Measurements from ENCODE around the gene PTPRB. TPM values are rescaled to one million over a fixed set of nuclear protein-coding genes. Genes with fewer than 3 reads are reported as not detected.

PTPRB gene
- total and polyA plus RNA-seq, 2 of the 4 experiments (the other 2 are of a cell fraction) = 4.1 to 6.5 TPM

GRCh38 chr12:70467476-70467875 is 169.8 kb downstream of the PTPRB start:
- H3K27ac ChIP-seq (ENCODE audit: insufficient read depth, low read length) = no peak overlapping the region
- no peaks in the 10 kb centered on the region for H3K79me1 ChIP-seq (ENCODE audit: low read depth in 1 of 2, low read length in 2 of 2)
- H2BK120ac ChIP-seq (ENCODE audit: low read depth, low read length) = no peak overlapping the region
- H3K9me3 ChIP-seq (ENCODE audit: control insufficient read depth, insufficient read depth, low read length) = no peaks in the 10 kb centered on the region
- no peak overlapping the region for H4K91ac ChIP-seq (ENCODE audit: insufficient read depth, low read depth, low read length)
- H3K4ac ChIP-seq (ENCODE audit: low read depth, low read length) = no peak overlapping the region
- no peaks in the 10 kb centered on the region for H3K27me3 ChIP-seq (ENCODE audit: control insufficient read depth, insufficient read depth, low read length)
- H2AFZ ChIP-seq (replicated peaks; ENCODE audit: low read length, poor library complexity) = no peak overlapping the region
- in situ Hi-C loops (cut with MboI; ENCODE audit: low sequenced_read_pairs) = no loop called here
- BruUV-seq (replicated peaks) = no TSS peak
- intact Hi-C loops (cut with micrococcal nuclease) = no loop called here
- ATAC-seq (ENCODE audit: low read depth) (no peak), DNase-seq (no peak)
- ChIA-PET POLR2A (ENCODE audit: unreplicated experiment) (no interaction called here), CTCF (no interaction called here)
- H2BK20ac ChIP-seq (ENCODE audit: low read depth, low read length) = no peak overlapping the region
- H3K23ac ChIP-seq (ENCODE audit: low read depth, low read length) = no peak overlapping the region
- H3K36me3 ChIP-seq (ENCODE audit: control insufficient read depth, insufficient read depth, low read length) = no peaks in the 10 kb centered on the region
- whole genome bisulfite sequencing, 2 experiments (ENCODE audit: extremely low coverage in 2 of 2, insufficient read length in 1 of 2) = no CpG with 5 or more reads among the region's 2 CpGs
- no peak overlapping the region for H3K56ac ChIP-seq (ENCODE audit: extremely low read depth, insufficient read depth, low read length)
- H3K18ac ChIP-seq (ENCODE audit: low read depth, low read length) = no peak overlapping the region
- H2BK15ac ChIP-seq (ENCODE audit: low read depth, low read length) = no peak overlapping the region
- no peak overlapping the region for H3K14ac ChIP-seq (replicated peaks; ENCODE audit: low read depth, low read length)
- no peak overlapping the region for H3K9ac ChIP-seq (ENCODE audit: low read depth, low read length)
- no peak overlapping the region for H3K4me3 ChIP-seq (ENCODE audit: insufficient read depth, low read depth, low read length)
- H3K4me2 ChIP-seq (ENCODE audit: low read depth, low read length) = no peak overlapping the region
- no peaks in the 10 kb centered on the region for H3K9me1 ChIP-seq (ENCODE audit: insufficient read depth, low read length)
- H2BK5ac ChIP-seq (ENCODE audit: low read depth, low read length, poor library complexity, severe bottlenecking) = no peak overlapping the region
- H2AK5ac ChIP-seq (ENCODE audit: low read depth, low read length) = no peak overlapping the region
- TF ChIP-seq CEBPB (IDR thresholded peaks at IDR 0.05; ENCODE audit: low read depth, low read length) = no peak
- TF ChIP-seq BHLHE40 (IDR thresholded peaks at IDR 0.05; ENCODE audit: low read depth, low read length) = no peak
- no peak for TF ChIP-seq POLR2A (IDR thresholded peaks at IDR 0.05; ENCODE audit: low read depth, low read length)
- TF ChIP-seq USF2 (IDR thresholded peaks at IDR 0.05; ENCODE audit: low read depth, low read length) = no peak
- no peak for TF ChIP-seq RFX5 (IDR thresholded peaks at IDR 0.05; ENCODE audit: low read depth, low read length)
- TF ChIP-seq ELK1 (IDR thresholded peaks at IDR 0.05; ENCODE audit: borderline replicate concordance, low read depth, low read length) = no peak
- TF ChIP-seq CTCF (conservative IDR thresholded peaks at IDR 0.05; ENCODE audit: low read depth, low read length) = no peak
- TF ChIP-seq MAZ (IDR thresholded peaks at IDR 0.05; ENCODE audit: borderline replicate concordance, low read depth, low read length) = no peak
- no peak for TF ChIP-seq MAFK (IDR thresholded peaks at IDR 0.05; ENCODE audit: low read depth, low read length)
- no peak for TF ChIP-seq CHD1 (IDR thresholded peaks at IDR 0.05; ENCODE audit: low read depth, low read length)
- TF ChIP-seq FOS (IDR thresholded peaks at IDR 0.05; ENCODE audit: low read depth, low read length) = no peak
- no peak for TF ChIP-seq RCOR1 (IDR thresholded peaks at IDR 0.05; ENCODE audit: insufficient replicate concordance, low read length)
- dilution Hi-C loops (cut with HindIII; ENCODE audit: low sequenced_read_pairs, unreplicated experiment) = no loop called here
- no peak overlapping the region for H4K8ac ChIP-seq (ENCODE audit: low read depth in 2 of 2, low read length in 2 of 2)
- no peaks in the 10 kb centered on the region for H3K4me1 ChIP-seq (ENCODE audit: control insufficient read depth, insufficient read depth, low read length)
- no peak overlapping the region for H4K5ac ChIP-seq (ENCODE audit: low read depth, low read length)
- H4K20me1 ChIP-seq (ENCODE audit: insufficient read depth, low read length) = no peaks in the 10 kb centered on the region
- H2AK9ac ChIP-seq (replicated peaks; ENCODE audit: low read depth, low read length, poor library complexity) = no peak overlapping the region
